ENCODE measurements around the gene GPR31. TPM values are rescaled to one million over a fixed set of nuclear protein-coding genes. Genes with fewer than 3 reads are reported as not detected.

The GPR31 gene
- total RNA-seq, 1 donor from 2014 or later = not detected

DNA sequence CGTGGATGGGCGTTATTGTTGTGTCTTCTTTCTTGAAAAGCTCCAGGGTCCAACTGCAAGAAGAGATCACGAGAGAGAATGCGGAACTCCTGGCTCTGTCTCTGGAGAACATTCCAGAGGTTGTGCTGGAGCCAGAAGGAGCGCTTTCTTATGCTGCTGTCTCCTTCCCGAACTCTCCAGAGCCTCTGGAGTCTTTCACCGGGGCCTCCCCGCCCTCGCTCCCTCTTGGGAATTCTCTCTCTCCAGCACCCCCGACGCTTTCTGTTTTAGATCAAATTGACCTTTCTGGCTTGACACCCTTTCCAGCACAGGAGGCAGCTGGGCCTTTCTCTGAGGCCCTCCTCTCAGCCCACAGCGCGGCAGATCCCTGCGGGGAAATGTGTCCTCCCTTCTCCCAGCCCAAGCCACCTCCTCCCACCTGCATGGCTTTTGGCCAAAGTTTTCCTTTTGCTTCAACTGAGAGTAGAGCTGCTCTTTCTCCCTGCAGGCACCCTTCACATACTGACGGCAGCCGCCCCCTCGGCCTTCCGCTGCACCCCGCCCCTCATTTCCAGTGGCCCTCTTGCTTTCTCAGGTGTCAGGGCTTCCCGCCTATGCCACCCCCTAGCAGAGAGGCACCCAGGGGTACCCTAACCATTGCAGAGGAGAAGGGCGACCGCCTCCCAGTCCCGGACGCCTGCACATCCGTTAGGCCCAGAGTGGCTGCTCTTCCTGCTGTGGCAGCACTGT is 41.5 kb downstream of the GPR31 start:
- no peak overlapping the region for H3K4me3 Mint-ChIP-seq (ENCODE audit: unreplicated experiment)
- peaks cover 7% of the 10 kb centered on the region for H3K9me3 Mint-ChIP-seq (ENCODE audit: unreplicated experiment)
- peaks cover 21% of the 10 kb centered on the region for H3K27me3 Mint-ChIP-seq (ENCODE audit: unreplicated experiment)
- H3K27ac Mint-ChIP-seq (ENCODE audit: unreplicated experiment) = no peak overlapping the region
- TF ChIP-seq, protein P1, sequence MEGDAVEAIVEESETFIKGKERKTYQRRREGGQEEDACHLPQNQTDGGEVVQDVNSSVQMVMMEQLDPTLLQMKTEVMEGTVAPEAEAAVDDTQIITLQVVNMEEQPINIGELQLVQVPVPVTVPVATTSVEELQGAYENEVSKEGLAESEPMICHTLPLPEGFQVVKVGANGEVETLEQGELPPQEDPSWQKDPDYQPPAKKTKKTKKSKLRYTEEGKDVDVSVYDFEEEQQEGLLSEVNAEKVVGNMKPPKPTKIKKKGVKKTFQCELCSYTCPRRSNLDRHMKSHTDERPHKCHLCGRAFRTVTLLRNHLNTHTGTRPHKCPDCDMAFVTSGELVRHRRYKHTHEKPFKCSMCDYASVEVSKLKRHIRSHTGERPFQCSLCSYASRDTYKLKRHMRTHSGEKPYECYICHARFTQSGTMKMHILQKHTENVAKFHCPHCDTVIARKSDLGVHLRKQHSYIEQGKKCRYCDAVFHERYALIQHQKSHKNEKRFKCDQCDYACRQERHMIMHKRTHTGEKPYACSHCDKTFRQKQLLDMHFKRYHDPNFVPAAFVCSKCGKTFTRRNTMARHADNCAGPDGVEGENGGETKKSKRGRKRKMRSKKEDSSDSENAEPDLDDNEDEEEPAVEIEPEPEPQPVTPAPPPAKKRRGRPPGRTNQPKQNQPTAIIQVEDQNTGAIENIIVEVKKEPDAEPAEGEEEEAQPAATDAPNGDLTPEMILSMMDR (IDR thresholded peaks at IDR 0.05) = no peak
- no peaks in the 10 kb centered on the region for H3K4me1 Mint-ChIP-seq (ENCODE audit: unreplicated experiment)
- H3K36me3 Mint-ChIP-seq (ENCODE audit: unreplicated experiment) = no peaks in the 10 kb centered on the region
- no peak for DNase-seq (ENCODE audit: extremely low spot score, unreplicated experiment)

DNA sequence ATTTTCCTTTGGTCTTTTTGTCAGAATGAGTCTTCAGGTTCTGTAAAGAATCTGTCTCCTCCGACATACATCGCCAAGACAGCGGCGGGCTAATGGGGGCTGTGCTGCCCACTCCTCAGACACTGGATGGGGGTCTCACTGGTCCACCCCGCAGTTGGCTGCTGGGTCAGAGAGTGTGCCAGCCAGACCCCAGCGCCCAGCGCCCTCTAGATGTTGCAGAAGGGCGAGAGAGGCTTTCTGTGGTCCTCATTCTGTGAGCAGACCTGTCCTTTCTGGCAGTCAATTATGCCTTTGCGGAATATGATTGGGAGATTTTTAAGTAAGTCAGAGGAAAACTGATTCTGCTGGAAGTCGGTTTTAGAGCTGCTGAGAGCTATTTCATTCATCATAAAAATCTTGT is 42.7 kb downstream of the GPR31 start:
- peaks cover 21% of the 10 kb centered on the region for H3K27me3 Mint-ChIP-seq (ENCODE audit: unreplicated experiment)
- no peak overlapping the region for H3K4me3 Mint-ChIP-seq (ENCODE audit: unreplicated experiment)
- no peak overlapping the region for H3K27ac Mint-ChIP-seq (ENCODE audit: unreplicated experiment)
- no peak for DNase-seq (ENCODE audit: extremely low spot score, unreplicated experiment)
- H3K9me3 Mint-ChIP-seq (ENCODE audit: unreplicated experiment) = peaks cover 7% of the 10 kb centered on the region
- H3K36me3 Mint-ChIP-seq (ENCODE audit: unreplicated experiment) = no peaks in the 10 kb centered on the region
- H3K4me1 Mint-ChIP-seq (ENCODE audit: unreplicated experiment) = no peaks in the 10 kb centered on the region
- TF ChIP-seq, protein P1 (IDR thresholded peaks at IDR 0.05) = no peak

DNA sequence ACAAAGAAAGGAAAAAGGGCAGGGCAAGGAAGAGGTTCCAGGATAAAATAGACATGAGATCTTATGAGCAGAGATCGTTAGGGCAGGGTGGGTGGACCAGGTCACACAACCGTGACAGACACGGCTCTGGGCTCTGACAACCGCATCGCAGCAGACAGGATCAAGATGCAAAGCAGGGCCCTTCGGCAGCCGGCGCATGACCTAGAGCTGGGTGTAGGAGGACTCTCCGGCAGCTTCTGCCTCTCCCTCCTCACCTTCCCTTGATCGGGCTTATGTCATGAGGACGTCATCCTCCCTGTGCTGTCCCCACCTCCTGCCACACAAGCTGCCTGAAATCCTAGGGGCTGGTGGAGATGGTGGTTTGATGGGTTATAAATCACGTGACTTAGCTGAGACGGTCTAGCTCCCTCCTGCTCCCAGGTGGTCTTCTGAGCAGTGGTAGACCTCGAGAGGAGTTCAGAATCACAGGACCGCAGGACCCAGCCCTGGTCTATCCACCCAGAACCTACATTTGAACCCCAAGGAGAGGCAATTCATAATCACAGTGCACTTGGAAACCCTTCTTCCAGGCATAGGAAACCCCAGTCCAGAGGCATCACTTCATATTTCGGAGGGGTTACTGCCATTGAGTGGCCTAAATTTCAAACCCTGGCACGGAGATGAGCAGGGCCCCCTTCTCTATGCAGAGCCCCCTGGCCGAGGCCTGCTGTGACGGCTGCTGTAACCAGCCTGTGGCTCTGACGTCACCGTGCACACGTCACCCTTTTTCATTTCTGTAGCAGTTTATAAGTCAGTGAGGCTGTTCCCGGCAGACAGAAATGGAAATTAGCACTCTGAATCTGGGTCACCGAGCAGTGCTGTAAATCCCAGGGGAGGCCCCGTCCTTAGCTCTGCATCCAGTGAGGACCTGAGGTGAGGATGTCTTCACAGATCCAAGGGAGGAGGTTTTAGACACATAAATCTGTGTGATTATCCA is 43.6 kb downstream of the GPR31 start:
- no peaks in the 10 kb centered on the region for H3K36me3 Mint-ChIP-seq (ENCODE audit: unreplicated experiment)
- no peak overlapping the region for H3K27ac Mint-ChIP-seq (ENCODE audit: unreplicated experiment)

DNA sequence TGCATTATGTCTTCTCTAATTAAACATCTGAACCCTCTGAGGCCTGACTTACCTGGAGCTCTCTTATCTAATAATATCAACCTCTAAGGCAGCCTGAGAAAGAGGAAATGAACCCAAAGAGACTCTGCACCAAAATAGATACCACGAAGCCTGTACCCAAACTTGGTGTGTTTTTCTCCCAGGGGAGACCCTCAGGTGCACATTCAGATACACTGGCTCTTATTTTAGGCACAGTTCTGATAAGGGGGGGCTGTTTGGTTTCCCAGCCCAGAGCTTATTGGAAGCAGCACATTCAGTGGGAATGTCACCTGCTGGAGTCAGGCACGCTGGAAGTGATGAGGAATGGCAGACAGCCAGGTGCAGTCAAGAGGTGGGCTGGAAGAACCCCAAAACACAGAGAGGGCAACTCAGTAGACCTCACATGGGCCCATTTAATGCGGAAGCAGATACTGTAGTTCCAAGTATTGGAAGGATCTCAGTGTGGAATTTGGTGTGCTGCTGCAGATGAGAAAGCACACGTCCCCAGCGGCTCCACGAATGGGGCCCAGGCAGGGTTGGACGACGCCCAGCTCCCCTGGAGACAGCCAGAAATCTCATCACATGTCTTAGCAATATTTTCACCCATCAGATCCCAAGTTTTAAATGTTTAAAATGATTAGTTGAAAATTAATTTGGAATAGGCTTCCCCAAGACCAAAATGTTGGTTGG is 44.6 kb downstream of the GPR31 start:
- Mint-ChIP-seq H3K9me3 (ENCODE audit: unreplicated experiment) (peaks cover 3% of the 10 kb centered on the region), H3K36me3 (ENCODE audit: unreplicated experiment) (no peaks in the 10 kb centered on the region), H3K27ac (ENCODE audit: unreplicated experiment) (no peak overlapping the region), H3K4me3 (ENCODE audit: unreplicated experiment) (no peak overlapping the region), H3K4me1 (ENCODE audit: unreplicated experiment) (no peaks in the 10 kb centered on the region), H3K27me3 (ENCODE audit: unreplicated experiment) (peaks cover 21% of the 10 kb centered on the region)
- TF ChIP-seq, protein P1 (IDR thresholded peaks at IDR 0.05) = no peak
- DNase-seq (ENCODE audit: extremely low spot score, unreplicated experiment) = no peak

More for the DNA sequence above, 43.6 kb downstream of the GPR31 start:
- Mint-ChIP-seq H3K27me3 (ENCODE audit: unreplicated experiment) (peaks cover 21% of the 10 kb centered on the region), H3K4me3 (ENCODE audit: unreplicated experiment) (no peak overlapping the region), H3K9me3 (ENCODE audit: unreplicated experiment) (peaks cover 7% of the 10 kb centered on the region), H3K4me1 (ENCODE audit: unreplicated experiment) (no peaks in the 10 kb centered on the region)
- TF ChIP-seq, protein P1 (IDR thresholded peaks at IDR 0.05) = no peak
- DNase-seq (ENCODE audit: extremely low spot score, unreplicated experiment) = no peak
